ENCODE data around the gene PBX1.

The PBX1 gene

DNA sequence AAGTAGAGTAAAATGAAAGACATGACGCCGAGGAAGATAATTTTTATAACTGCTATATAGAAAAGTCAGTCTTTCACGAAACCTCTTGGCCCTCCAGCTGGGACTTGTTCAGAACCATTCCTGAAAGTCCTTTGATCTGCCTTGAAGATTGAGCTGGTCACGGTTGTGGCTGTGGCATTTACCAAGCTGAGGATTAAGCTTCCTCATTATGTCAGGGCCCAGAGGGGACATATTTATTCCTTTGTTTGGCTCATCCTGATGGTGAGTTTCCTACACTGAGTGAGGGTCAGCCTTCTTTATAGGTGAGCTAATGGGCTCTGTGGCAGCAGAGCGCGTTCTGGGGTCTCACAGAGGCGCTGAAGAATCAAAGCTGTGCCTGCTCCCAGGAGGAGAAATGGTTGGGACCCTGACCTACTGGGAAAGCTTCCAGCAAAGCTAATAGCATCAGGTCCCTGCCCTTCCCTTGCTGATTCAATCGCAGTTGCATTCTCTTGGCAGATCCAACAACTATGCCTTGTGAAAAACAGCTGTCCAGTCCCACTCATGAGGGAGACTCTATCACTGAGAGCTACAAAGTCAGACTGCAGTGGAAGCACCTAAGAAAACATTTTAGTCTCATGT is 43.2 kb upstream of the PBX1 start:
- TF ChIP-seq SIN3A (IDR thresholded peaks at IDR 0.05; ENCODE audit: borderline replicate concordance, insufficient read depth, low read length) (no peak), TAF1 (IDR thresholded peaks at IDR 0.05; ENCODE audit: borderline replicate concordance, insufficient read depth, low read length) (no peak), POLR2AphosphoS5 (IDR thresholded peaks at IDR 0.05; ENCODE audit: low read depth, low read length) (no peak), FOXP2 (optimal IDR thresholded peaks at IDR 0.05; ENCODE audit: borderline replicate concordance, extremely low read depth, extremely low read length, insufficient read depth) (no peak)
- TF ChIP-seq, protein P1, sequence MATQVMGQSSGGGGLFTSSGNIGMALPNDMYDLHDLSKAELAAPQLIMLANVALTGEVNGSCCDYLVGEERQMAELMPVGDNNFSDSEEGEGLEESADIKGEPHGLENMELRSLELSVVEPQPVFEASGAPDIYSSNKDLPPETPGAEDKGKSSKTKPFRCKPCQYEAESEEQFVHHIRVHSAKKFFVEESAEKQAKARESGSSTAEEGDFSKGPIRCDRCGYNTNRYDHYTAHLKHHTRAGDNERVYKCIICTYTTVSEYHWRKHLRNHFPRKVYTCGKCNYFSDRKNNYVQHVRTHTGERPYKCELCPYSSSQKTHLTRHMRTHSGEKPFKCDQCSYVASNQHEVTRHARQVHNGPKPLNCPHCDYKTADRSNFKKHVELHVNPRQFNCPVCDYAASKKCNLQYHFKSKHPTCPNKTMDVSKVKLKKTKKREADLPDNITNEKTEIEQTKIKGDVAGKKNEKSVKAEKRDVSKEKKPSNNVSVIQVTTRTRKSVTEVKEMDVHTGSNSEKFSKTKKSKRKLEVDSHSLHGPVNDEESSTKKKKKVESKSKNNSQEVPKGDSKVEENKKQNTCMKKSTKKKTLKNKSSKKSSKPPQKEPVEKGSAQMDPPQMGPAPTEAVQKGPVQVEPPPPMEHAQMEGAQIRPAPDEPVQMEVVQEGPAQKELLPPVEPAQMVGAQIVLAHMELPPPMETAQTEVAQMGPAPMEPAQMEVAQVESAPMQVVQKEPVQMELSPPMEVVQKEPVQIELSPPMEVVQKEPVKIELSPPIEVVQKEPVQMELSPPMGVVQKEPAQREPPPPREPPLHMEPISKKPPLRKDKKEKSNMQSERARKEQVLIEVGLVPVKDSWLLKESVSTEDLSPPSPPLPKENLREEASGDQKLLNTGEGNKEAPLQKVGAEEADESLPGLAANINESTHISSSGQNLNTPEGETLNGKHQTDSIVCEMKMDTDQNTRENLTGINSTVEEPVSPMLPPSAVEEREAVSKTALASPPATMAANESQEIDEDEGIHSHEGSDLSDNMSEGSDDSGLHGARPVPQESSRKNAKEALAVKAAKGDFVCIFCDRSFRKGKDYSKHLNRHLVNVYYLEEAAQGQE (IDR thresholded peaks at IDR 0.05; ENCODE audit: insufficient read depth in 1 of 2, low read depth in 2 of 2, low read length in 2 of 2), result no peak

DNA sequence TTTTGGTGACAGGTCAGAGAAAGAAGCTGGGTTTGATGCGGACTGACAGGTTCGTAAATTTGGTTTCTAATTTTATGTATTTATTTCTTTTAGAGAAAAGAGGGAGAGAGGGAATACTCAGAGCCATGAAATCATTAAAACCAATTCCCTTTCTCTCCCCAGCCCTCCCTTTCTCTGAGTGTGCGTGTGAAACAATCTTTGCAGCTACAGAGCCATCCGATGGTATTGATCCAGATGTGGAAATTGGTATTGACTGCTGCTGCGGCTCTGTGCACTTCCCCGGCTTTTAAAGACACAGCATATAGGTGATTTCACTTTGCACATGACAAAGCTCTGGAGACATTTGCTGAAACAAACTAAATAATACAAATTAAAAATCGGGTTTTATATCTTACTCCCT is 42.4 kb upstream of the PBX1 start:
- TF ChIP-seq TAF1 (IDR thresholded peaks at IDR 0.05; ENCODE audit: borderline replicate concordance, insufficient read depth, low read length) (no peak), FOXP2 (optimal IDR thresholded peaks at IDR 0.05; ENCODE audit: borderline replicate concordance, extremely low read depth, extremely low read length, insufficient read depth) (no peak), POLR2AphosphoS5 (IDR thresholded peaks at IDR 0.05; ENCODE audit: low read depth, low read length) (no peak), SIN3A (IDR thresholded peaks at IDR 0.05; ENCODE audit: borderline replicate concordance, insufficient read depth, low read length) (no peak)
- TF ChIP-seq, protein P1 (IDR thresholded peaks at IDR 0.05; ENCODE audit: insufficient read depth in 1 of 2, low read depth in 2 of 2, low read length in 2 of 2), result no peak

DNA sequence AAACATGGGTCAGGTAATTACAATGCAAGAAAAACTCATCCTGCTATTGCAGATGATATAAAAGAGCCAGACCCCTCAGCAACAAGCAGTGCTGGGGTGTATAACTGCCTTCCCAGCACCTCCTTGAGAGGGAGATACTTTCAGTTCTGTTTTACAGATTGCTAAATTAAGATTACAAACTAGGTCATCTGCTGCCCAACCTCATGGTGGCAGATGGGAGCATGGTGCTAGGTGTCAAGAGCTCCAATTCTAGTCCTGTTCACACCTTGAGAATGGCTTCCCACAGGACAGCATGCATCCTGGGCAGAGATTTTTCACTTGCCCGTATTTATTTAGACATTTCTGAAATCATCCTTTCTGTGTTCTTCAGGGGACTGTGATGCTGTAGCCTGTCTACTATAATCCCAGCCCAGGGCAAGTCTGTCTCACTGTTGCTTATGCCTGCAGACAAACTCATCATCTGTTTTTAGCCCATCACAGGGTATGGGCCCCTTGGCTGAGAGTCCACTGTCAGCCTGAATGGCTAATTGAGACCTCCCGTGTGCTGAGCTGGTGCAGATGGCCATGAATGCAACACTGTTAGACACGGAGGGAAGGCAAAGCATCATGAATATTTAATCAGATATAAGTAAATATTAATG is 40.2 kb upstream of the PBX1 start:
- TF ChIP-seq SIN3A (IDR thresholded peaks at IDR 0.05; ENCODE audit: borderline replicate concordance, insufficient read depth, low read length) (no peak), POLR2AphosphoS5 (IDR thresholded peaks at IDR 0.05; ENCODE audit: low read depth, low read length) (no peak), FOXP2 (optimal IDR thresholded peaks at IDR 0.05; ENCODE audit: borderline replicate concordance, extremely low read depth, extremely low read length, insufficient read depth) (no peak), TAF1 (IDR thresholded peaks at IDR 0.05; ENCODE audit: borderline replicate concordance, insufficient read depth, low read length) (no peak)
- TF ChIP-seq, protein P1 (IDR thresholded peaks at IDR 0.05; ENCODE audit: insufficient read depth in 1 of 2, low read depth in 2 of 2, low read length in 2 of 2), result no peak

DNA sequence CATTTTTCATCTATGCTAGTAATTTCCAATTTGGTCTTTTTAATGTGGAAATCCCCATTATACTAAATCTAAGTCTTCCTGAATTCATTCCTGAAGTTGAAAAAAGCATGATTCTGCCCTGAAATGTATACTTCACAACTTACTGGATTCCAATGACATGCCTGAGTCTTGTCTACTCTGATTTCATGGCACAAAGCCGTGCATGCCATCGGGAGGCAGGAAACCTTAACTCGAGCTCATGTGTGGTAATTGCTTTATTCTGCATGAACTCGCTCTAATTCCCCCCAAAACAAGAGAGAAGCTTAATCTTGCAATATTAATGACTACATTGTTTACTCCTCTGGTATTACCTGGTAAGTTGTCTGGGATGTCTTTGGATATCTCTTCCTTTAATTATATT is 39.6 kb upstream of the PBX1 start:
- TF ChIP-seq TAF1 (IDR thresholded peaks at IDR 0.05; ENCODE audit: borderline replicate concordance, insufficient read depth, low read length) (no peak), SIN3A (IDR thresholded peaks at IDR 0.05; ENCODE audit: borderline replicate concordance, insufficient read depth, low read length) (no peak), FOXP2 (optimal IDR thresholded peaks at IDR 0.05; ENCODE audit: borderline replicate concordance, extremely low read depth, extremely low read length, insufficient read depth) (no peak), POLR2AphosphoS5 (IDR thresholded peaks at IDR 0.05; ENCODE audit: low read depth, low read length) (no peak)
- TF ChIP-seq, protein P1 (IDR thresholded peaks at IDR 0.05; ENCODE audit: insufficient read depth in 1 of 2, low read depth in 2 of 2, low read length in 2 of 2), result no peak
